Breast epithelium (tissue), 3 donors: ENCODE measurements around the gene LINGO1.

Source experiments
- CTCF ChIP-seq, 3 donors: fragments of 450-650 bp; IDR thresholded peaks; one replicate each; pipeline ENCODE4 v1.5.1; 2016 to 2017; ENCODE audit warnings: antibody characterized with exemption in 3 of 3, mild to moderate bottlenecking in 3 of 3, moderate library complexity in 3 of 3
- POLR2A ChIP-seq: fragments of 450-650 bp; IDR thresholded peaks from one replicate; pipeline ENCODE4 v1.6.1; 2016; ENCODE audit warnings: antibody characterized with exemption, mild to moderate bottlenecking, moderate library complexity
- POLR2AphosphoS5 ChIP-seq, 3 donors: sonication (generic); formaldehyde crosslinking; IDR thresholded peaks; one replicate each; pipeline ENCODE4 v1.6.1; 2017; ENCODE audit warnings: antibody characterized with exemption in 3 of 3

DNA sequence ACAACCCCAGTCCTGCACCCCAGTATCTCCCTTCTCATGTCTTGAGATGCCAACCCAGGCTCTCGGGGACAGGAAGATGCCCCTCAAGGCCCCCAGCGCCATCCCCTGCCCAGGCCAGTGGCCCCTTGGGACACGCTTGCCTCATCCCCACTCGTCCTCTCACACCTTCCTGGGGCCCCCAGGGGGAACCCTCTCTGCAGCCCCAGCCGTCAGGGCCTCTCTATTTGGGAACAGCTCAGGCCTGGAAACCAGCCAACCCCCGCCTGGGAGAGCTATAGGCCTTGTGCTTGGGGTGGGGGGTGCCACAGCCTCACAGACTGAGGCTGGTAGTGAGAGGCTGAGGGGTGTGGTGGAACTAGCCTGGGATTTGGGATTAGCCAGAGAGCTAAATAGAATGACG, 7.8 kb downstream of the LINGO1 start:
- TF ChIP-seq CTCF (IDR thresholded peaks at IDR 0.05): no peak
- no peak for TF ChIP-seq POLR2A
- TF ChIP-seq POLR2AphosphoS5 (IDR thresholded peaks at IDR 0.05): no peak
